Esophagus squamous epithelium (tissue), 4 donors: Measurements from ENCODE around the gene TANC1.

Experiments used
- CTCF ChIP-seq, 6 experiments: fragments of 450-650 bp in 4 of 6; fragments of 200-600 bp in 2 of 6; sonication (generic) in 2 of 6; IDR thresholded peaks; one replicate each; pipeline ENCODE4 v1.5.1; 2016 to 2019; ENCODE audit warnings: antibody characterized with exemption in 6 of 6, mild to moderate bottlenecking in 4 of 6, moderate library complexity in 4 of 6
- POLR2A ChIP-seq, 4 donors: fragments of 450-650 bp; IDR thresholded peaks; one replicate each; pipeline ENCODE4 v1.6.1; 2017; ENCODE audit warnings: antibody characterized with exemption in 4 of 4, mild to moderate bottlenecking in 4 of 4, moderate library complexity in 3 of 4

GRCh38 chr2:159252905-159253304, 284.5 kb downstream of the TANC1 start:
- no peak for TF ChIP-seq CTCF (IDR thresholded peaks at IDR 0.05)
- no peak for TF ChIP-seq POLR2A (IDR thresholded peaks at IDR 0.05)
